Measurements from ENCODE around the gene LSM14B. TPM values are rescaled to one million over a fixed set of nuclear protein-coding genes. Genes with fewer than 3 reads are reported as not detected.

The LSM14B gene
- total RNA-seq, 1 donor from 2014 or later: 27.6 TPM

DNA sequence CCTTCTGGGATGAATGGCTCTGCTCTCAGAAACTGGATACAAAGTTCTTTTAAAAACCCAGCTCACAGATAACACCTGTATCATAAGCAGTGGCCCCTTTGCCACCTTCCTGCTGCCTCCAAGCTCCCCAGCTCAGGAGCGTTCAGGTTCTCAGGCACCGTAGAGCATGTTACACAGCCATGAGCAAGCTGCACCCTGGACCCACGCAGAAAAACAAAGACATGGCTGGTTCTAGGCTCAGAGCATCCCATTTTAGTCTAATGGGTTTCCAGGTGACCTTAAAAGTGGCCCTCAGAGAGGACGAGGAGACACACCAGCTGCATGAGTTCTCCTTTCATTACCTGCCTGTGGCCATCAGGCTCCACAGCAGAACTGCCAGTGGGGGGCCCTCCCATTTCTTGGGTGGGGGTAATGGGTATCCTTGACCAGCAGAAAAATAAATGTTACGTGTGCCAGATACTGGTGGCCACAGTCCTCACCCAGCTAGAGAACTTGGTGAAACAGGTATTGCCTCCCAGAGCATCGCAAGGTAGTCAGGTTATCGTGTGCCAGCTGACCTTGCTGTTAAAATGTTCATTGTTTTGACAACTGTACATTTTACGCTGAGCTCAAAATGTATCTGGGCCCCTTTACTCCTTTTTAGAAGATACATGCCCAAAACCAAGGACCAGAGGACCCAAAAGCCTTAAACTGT, 13.4 kb downstream of the LSM14B start:
- peaks cover 52 to 95% of the 10 kb centered on the region in 2 donors for H3K36me3 ChIP-seq
- DNase-seq (ENCODE audit: low spot score in 2 of 2): no peak
- H3K4me1 ChIP-seq: peaks cover 0 to 6% of the 10 kb centered on the region in 2 donors
- H3K27me3 ChIP-seq: no peaks in the 10 kb centered on the region
- no peak overlapping the region for H3K4me3 ChIP-seq
- H3K27ac ChIP-seq: peak overlapping the region in 1 of 2 donors; percentile 13
- intact Hi-C loops (cut with DNase I): loop anchor here (2.0 kb wide), 1 partner anchor 125 kb away; no protein-coding TSS in a partner anchor
- H3K9me3 ChIP-seq: no peaks in the 10 kb centered on the region
- TF ChIP-seq CTCF (IDR thresholded peaks at IDR 0.05): no peak

- peak overlapping the region in 1 of 2 donors; percentile 33 for H3K27ac ChIP-seq
- H3K36me3 ChIP-seq: peaks cover 44 to 87% of the 10 kb centered on the region in 2 donors
- intact Hi-C loops (cut with DNase I): loop anchor here (2.0 kb wide), 1 partner anchor 126 kb away; no protein-coding TSS in a partner anchor
These were observed 14.2 kb downstream of the LSM14B start for GRCh38 chr20:62136283-62137091.

GRCh38 chr20:62137092-62137384, 14.8 kb downstream of the LSM14B start:
- Histone ChIP-seq H3K27ac (no peak overlapping the region), H3K9me3 (no peaks in the 10 kb centered on the region), H3K4me1 (peaks cover 6 to 18% of the 10 kb centered on the region in 2 donors), H3K27me3 (no peaks in the 10 kb centered on the region), H3K36me3 (peaks cover 40 to 82% of the 10 kb centered on the region in 2 donors), H3K4me3 (no peak overlapping the region)
- DNase-seq (ENCODE audit: low spot score in 2 of 2): no peak
- no peak for TF ChIP-seq CTCF (IDR thresholded peaks at IDR 0.05)
- intact Hi-C loops (cut with DNase I): loop anchor here (2.0 kb wide), 1 partner anchor 126 kb away; no protein-coding TSS in a partner anchor

More at GRCh38 chr20:62136283-62137091, 14.2 kb downstream of the LSM14B start:
- Histone ChIP-seq H3K4me3 (no peak overlapping the region), H3K4me1 (peaks cover under 1 to 13% of the 10 kb centered on the region in 2 donors), H3K27me3 (no peaks in the 10 kb centered on the region), H3K9me3 (no peaks in the 10 kb centered on the region)
- peak; percentile 53 to 77 (median 65) for TF ChIP-seq CTCF (IDR thresholded peaks at IDR 0.05)
- peak in 1 of 2 donors; percentile 84 for DNase-seq (ENCODE audit: low spot score in 2 of 2)

GRCh38 chr20:62137478-62138203, 15.4 kb downstream of the LSM14B start:
- Histone ChIP-seq H3K36me3 (peaks cover 40 to 76% of the 10 kb centered on the region in 2 donors), H3K27ac (no peak overlapping the region), H3K4me1 (peaks cover 9 to 19% of the 10 kb centered on the region in 2 donors), H3K9me3 (no peaks in the 10 kb centered on the region), H3K4me3 (no peak overlapping the region), H3K27me3 (no peaks in the 10 kb centered on the region)
- TF ChIP-seq CTCF (IDR thresholded peaks at IDR 0.05): no peak
- no peak for DNase-seq (ENCODE audit: low spot score in 2 of 2)
- intact Hi-C loops (cut with DNase I): loop anchor here (2.0 kb wide), 1 partner anchor 127 kb away; no protein-coding TSS in a partner anchor

- H3K36me3 ChIP-seq: peaks cover 40 to 70% of the 10 kb centered on the region in 2 donors
- no peak for DNase-seq (ENCODE audit: low spot score in 2 of 2)
- peaks cover 9 to 19% of the 10 kb centered on the region in 2 donors for H3K4me1 ChIP-seq
- H3K4me3 ChIP-seq: no peak overlapping the region
- no peaks in the 10 kb centered on the region for H3K9me3 ChIP-seq
- no peaks in the 10 kb centered on the region for H3K27me3 ChIP-seq
- no peak for TF ChIP-seq CTCF (IDR thresholded peaks at IDR 0.05)
- no peak overlapping the region for H3K27ac ChIP-seq
- intact Hi-C loops (cut with DNase I): no loop called here
These were observed 15.9 kb downstream of the LSM14B start for GRCh38 chr20:62138204-62138543.
